Activated CD4-positive, CD25-positive, alpha-beta regulatory T cell treated with anti-CD3 and anti-CD28 coated beads, Interleukin-2, amount 50 U/mL, for 24 hours (primary cell): ENCODE measurements around the gene STXBP4.

Experiments used
- ATAC-seq, 2 donors: fragments of 150-1000 bp; cut with Tn5 transposase; one replicate each; pipeline ENCODE4 v1.10.0; 2021; ENCODE audit warnings: mild to moderate bottlenecking in 1 of 2, moderate library complexity in 1 of 2

STXBP4 gene

GRCh38 chr17:55122114-55122513 is 153.5 kb downstream of the STXBP4 start:
- ATAC-seq: no peak

- ATAC-seq: no peak
Measured at GRCh38 chr17:55124730-55125360, 156.3 kb downstream of the STXBP4 start.

- ATAC-seq: no peak
Measured at GRCh38 chr17:55133583-55133982, 165.0 kb downstream of the STXBP4 start.

GRCh38 chr17:55134486-55135157 is 166.1 kb downstream of the STXBP4 start:
- ATAC-seq: no peak

- ATAC-seq: no peak
Measured at GRCh38 chr17:55140809-55141208, 172.2 kb downstream of the STXBP4 start.

- no peak for ATAC-seq
Measured at GRCh38 chr17:55144518-55144917, 176.0 kb downstream of the STXBP4 start.

GRCh38 chr17:55149485-55149884 is 180.9 kb downstream of the STXBP4 start:
- no peak for ATAC-seq

GRCh38 chr17:55152236-55152635 is 183.7 kb downstream of the STXBP4 start:
- no peak for ATAC-seq

- no peak for ATAC-seq
Measured at GRCh38 chr17:55154101-55154500, 185.5 kb downstream of the STXBP4 start.

GRCh38 chr17:55155856-55156560 is 187.4 kb downstream of the STXBP4 start:
- ATAC-seq: no peak

- ATAC-seq: no peak
Measured at GRCh38 chr17:55157165-55157564, 188.6 kb downstream of the STXBP4 start.

GRCh38 chr17:55158439-55158838 is 189.9 kb downstream of the STXBP4 start:
- no peak for ATAC-seq

- ATAC-seq: no peak
Measured at GRCh38 chr17:55159251-55159650, 190.7 kb downstream of the STXBP4 start.

GRCh38 chr17:55160501-55160900 is 191.9 kb downstream of the STXBP4 start:
- no peak for ATAC-seq

- peak in 1 of 2 donors; percentile 53 for ATAC-seq
Measured at GRCh38 chr17:55161935-55162555, 193.5 kb downstream of the STXBP4 start.

GRCh38 chr17:55162556-55162946 is 194.0 kb downstream of the STXBP4 start:
- no peak for ATAC-seq

GRCh38 chr17:55163408-55163807 is 194.8 kb downstream of the STXBP4 start:
- no peak for ATAC-seq

GRCh38 chr17:55166506-55166905 is 197.9 kb downstream of the STXBP4 start:
- no peak for ATAC-seq

GRCh38 chr17:55167024-55167725 is 198.6 kb downstream of the STXBP4 start:
- ATAC-seq: no peak

- ATAC-seq: no peak
Measured at GRCh38 chr17:55168958-55169687, 200.6 kb downstream of the STXBP4 start.

GRCh38 chr17:55171634-55172328 is 203.2 kb downstream of the STXBP4 start:
- no peak for ATAC-seq

- no peak for ATAC-seq
Measured at GRCh38 chr17:55172612-55173011, 204.0 kb downstream of the STXBP4 start.
